Uterus (tissue), 2 donors: ENCODE results near the gene COA1.
"Not testable (repeated sequence)": the region's sequence is repeated elsewhere in the genome, so short reads cannot be mapped to it uniquely, and the experiment has no call there.

ENCODE experiments used
- CTCF ChIP-seq, 4 experiments: fragments of 200-600 bp in 2 of 4; fragments of 450-650 bp in 2 of 4; sonication (generic) in 2 of 4; IDR thresholded peaks; one replicate each; pipeline ENCODE4 v1.5.1; 2016 to 2019; ENCODE audit warnings: antibody characterized with exemption in 4 of 4, mild to moderate bottlenecking in 2 of 4, moderate library complexity in 1 of 4
- POLR2A ChIP-seq, 2 donors: fragments of 450-650 bp; IDR thresholded peaks; one replicate each; pipeline ENCODE4 v1.6.1; 2016; ENCODE audit warnings: antibody characterized with exemption in 2 of 2, mild to moderate bottlenecking in 1 of 2, moderate library complexity in 1 of 2

- TF ChIP-seq CTCF, POLR2A (IDR thresholded peaks at IDR 0.05): not testable (repeated sequence)
Measured at GRCh38 chr7:43708055-43708454, 21.3 kb downstream of the COA1 start.
